GM12873 (cell line): ENCODE results near the gene SF3B4.
A peak's percentile ranks its signal among the peaks of the same experiment; 100 is the strongest.

Source experiments
- TF ChIP-seq, protein P1 (sequence below): IDR thresholded peaks from 2 replicates; pipeline ENCODE4 v1.5.1; 2012; ENCODE audit warnings: low read depth, mild to moderate bottlenecking, moderate library complexity, low read length, control low read depth; ENCODE audit not compliant: insufficient read depth; ENCODE audit errors: missing control alignments

The SF3B4 gene

DNA sequence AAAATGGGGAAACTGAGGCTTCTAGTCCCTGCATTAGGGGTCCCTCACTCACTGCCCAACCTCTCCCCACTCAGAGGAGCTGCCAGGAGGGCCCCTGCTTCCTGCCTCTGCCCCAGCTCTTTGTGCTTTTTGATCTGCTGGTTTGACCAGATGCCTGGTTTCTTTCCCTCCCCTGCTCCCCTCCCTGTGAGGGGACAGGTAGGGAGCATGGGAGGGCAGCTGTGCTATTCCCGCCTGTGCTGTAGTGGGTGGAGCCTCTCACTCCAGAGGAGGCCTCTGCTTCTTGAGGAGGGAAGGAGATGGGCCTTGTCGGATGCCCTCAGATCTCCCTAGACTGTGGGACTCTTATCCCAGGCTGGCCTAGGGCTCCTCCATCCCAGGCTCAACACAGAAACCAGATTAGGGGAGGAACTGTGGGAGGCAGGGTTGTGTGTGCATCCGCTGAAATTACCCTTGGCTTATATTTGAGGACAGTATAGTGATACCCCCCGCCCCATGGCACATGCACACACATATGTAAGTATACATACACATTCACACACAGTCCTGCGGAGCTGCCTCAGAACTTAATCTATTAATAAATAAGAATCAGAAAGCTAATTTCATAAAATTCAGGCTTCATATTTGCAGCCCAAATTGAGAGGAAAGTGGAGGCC, 23.6 kb downstream of the SF3B4 start:
- TF ChIP-seq, protein P1, sequence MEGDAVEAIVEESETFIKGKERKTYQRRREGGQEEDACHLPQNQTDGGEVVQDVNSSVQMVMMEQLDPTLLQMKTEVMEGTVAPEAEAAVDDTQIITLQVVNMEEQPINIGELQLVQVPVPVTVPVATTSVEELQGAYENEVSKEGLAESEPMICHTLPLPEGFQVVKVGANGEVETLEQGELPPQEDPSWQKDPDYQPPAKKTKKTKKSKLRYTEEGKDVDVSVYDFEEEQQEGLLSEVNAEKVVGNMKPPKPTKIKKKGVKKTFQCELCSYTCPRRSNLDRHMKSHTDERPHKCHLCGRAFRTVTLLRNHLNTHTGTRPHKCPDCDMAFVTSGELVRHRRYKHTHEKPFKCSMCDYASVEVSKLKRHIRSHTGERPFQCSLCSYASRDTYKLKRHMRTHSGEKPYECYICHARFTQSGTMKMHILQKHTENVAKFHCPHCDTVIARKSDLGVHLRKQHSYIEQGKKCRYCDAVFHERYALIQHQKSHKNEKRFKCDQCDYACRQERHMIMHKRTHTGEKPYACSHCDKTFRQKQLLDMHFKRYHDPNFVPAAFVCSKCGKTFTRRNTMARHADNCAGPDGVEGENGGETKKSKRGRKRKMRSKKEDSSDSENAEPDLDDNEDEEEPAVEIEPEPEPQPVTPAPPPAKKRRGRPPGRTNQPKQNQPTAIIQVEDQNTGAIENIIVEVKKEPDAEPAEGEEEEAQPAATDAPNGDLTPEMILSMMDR, result no peak

DNA sequence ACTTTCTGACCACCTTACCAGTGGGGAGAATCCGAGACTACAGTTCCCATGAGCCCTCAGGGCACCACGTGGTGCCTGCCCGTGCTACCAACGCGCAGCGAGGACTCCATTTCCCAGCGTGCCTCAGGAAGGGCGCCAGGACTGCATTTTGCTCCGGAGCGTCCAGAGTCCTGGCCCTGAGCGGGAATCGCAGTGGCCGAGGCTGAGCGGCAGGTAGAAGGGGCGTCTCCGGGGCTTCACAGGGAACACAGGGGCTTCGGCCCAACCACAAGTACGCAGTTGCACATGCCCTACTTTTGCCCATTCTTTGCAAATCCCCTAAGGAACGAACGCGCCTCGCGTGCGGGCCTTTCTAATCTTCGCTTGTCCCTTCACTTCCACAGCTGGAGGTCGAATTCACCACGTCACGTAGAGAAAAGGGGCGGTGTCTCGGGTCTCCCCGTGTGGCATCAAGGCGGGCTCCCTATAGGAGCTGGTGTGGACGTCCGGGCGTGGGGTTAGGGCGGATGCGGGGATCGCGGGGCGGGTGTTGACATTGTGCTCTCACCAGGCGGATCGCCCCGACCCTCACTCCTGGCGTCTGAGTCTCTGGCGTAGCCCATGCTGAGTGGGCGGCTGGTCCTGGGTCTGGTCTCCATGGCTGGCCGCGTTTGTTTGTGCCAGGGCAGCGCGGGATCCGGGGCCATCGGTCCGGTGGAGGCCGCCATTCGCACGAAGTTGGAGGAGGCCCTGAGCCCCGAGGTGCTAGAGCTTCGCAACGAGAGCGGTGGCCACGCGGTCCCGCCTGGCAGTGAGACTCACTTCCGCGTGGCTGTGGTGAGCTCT, 27.9 kb downstream of the SF3B4 start, which contains the start of gene BOLA1:
Gene BOLA1 (plus strand): TSS at position 109 of the 825 bp plus-strand sequence. CDS start 492 bp downstream, at position 601.
- TF ChIP-seq, protein P1, result no peak

DNA sequence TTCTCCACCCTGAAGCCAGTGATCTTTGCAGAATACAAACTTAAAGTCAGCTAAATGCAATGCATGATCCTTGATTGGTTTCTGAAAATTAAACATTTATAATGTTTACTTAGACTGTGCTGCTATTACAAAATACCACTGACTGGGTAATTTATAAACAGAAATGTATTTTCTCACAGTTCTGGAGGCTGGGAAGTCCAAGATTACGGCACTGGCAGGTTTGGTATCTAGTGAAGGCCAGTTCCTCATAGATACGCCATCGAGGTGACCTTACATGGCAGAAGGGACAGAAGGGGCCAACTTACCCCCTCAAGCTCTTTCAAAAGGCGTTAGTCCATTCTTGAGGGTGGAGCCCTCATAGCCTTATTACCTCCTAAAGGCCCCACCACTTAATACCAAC, 31.0 kb downstream of the SF3B4 start:
- TF ChIP-seq, protein P1, result no peak

DNA sequence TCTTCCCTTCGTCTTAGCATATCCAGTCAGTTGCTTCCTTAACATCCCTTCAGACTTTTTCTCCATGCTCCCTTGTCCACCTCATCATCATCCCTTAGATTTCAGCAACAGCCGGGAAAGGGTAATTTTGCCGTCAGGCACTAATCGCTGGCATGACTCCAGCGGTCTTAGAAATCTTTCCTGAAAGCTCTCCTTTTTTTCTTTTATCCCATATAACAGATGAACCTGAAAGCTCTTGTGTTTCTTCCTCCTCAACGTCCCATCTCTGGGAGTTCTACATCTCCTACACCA, 38.7 kb downstream of the SF3B4 start:
- TF ChIP-seq, protein P1, result no peak

DNA sequence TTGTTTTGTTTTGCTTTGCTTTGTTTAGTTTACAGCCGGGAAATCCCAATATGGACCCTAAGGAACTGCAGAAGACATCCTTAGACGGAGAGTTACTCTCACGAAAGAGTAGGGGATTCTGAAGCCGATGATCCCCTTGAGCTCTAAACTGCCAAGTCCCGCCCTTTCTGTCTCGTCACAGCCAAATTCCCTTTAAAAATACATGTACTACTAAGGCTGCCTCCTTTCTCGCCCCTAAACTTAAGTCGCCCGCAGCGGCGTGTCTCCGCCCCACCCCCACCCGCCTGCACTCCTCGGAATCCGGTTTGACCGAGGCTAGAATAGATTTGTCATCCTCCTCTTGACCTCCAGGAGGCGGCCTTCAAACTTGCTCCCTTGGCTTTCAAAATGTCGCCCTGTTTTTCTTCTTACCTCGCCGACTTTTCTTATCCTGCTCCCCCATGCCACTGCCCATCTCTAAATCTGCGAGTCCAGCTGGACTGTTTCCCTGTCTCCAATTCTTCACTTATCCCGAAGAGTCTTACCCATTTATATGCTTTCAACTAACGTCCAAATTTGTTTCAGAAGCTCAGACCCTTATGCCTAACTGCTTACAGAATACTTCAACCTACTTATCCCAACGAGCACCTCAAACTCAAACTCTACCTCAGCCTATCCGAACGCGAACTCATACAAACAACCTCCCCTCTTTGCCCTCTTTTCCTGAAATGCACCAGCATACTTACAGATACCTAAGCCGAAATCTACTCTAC, 39.2 kb downstream of the SF3B4 start:
- TF ChIP-seq, protein P1, result peak; percentile 74

DNA sequence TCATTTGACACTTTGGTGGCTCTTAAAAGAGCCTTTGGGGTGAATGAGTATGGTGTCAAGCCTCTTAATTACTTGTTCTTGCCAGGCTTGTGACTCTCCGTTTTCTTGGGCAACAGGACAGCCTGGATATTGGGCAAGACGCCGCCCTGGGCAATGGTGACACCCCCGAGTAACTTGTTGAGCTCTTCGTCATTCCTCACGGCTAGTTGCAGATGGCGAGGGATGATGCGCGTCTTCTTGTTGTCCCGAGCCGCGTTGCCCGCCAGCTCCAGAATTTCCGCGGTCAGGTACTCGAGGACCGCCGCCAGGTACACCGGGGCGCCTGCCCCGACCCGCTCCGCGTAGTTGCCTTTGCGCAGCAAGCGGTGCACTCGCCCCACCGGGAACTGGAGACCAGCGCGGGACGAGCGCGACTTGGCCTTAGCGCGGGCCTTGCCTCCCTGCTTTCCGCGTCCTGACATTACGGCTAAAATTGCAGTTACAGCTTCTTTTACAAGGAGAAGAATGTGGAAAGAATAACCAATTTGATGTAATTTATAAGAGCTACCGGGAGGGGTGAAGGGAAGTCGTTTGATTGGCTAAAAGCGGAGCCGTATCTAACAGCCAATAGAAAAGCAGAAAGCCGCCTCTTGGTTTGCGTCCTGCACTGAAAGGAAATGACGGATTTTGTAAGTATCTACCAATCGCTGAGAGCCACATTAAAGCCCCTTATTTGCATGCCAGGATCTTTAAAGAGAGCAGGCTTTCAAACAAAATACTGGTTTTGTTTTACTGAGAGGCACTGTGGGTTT, 40.0 kb downstream of the SF3B4 start:
- TF ChIP-seq, protein P1, result no peak
